Measurements from ENCODE around the gene ALOX5AP.
"Not testable (repeated sequence)": the region's sequence is repeated elsewhere in the genome, so short reads cannot be mapped to it uniquely, and the experiment has no call there.

The ALOX5AP gene

GRCh38 chr13:30738526-30739236 is 3.3 kb downstream of the ALOX5AP start:
- DNase-seq, result no peak

GRCh38 chr13:30739237-30739528 is 3.8 kb downstream of the ALOX5AP start:
- no peak for DNase-seq

- peak; percentile 93 for DNase-seq
Measured at GRCh38 chr13:30739761-30740642, 4.7 kb downstream of the ALOX5AP start.

- DNase-seq, result no peak
Measured at GRCh38 chr13:30742901-30743300, 7.6 kb downstream of the ALOX5AP start.

DNA sequence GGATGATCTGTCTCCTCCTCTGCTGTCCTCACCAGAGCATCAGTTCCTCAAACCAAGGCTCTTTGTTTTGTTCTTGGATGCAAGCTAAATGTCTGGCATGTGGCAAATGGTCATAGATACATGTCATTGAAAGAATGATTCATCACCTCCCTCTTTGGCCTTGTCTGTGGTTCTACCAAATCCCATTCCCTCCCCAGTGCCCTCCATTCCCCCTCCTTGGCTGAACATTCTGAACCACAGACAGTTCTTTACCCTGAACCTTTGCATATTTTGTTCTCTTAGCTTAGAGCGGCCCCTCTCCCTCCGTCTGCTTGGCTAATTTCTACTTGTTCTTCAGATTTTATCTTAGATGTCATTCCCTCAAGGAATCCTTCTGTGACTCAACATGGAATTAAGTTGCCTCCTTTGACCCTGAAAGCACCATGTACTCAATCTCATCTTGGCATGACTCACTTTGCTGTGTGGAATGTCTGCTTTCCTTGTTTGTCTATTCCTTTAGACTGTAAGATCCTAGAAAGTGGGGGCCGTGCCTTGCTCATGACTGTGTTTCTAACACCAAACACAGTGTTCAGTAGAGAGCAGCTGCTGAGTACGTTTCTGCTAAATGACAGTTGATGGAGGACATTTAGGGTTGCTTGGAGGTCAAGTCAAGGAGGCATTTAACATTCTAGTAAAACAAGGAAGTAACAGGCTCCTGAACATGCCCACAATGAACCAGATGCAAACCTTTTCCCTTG is 8.1 kb downstream of the ALOX5AP start:
- DNase-seq, result no peak

- DNase-seq, result peak; percentile 73
Measured at GRCh38 chr13:30744056-30744680, 8.8 kb downstream of the ALOX5AP start.

GRCh38 chr13:30744681-30745077 is 9.3 kb downstream of the ALOX5AP start:
- DNase-seq, result no peak

DNA sequence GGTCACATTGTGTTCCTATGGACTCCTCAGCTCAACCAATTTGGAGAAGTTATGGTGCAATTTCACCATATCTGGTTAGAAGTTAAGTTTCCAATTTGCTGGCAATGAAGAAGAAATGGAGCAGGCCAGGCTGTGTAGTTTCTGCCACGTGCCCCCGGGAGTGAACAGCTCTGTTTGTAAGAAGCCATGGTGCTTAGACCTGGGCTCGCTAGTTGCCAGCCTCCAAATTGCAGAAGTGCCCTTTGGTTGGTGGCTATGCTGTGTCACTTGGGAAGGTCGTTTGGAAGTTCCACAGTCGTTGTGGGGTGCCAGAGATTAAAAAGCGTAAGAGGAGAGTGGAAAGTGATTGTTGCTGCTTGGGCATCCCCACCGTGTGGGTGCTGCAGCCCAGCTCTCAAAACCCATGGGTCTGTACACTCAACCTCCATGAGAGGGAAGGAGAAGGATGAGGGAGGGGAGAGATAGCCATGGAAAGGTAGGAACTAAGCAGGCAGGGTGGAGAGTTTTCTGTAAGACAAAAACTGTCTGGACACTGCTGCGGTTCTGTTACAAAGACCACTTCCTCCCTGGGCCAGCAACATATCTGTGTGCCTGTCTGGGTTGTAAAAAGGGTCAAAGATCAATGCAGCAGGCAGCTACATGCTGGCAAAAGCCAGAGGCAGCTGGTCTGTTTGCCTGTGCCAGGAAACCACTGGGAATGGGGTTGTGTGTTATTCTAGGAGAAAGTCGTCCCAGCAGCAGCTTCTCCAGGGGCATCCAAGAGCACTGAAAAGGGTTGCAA is 10.8 kb downstream of the ALOX5AP start:
- DNase-seq, result peak; percentile 31

DNA sequence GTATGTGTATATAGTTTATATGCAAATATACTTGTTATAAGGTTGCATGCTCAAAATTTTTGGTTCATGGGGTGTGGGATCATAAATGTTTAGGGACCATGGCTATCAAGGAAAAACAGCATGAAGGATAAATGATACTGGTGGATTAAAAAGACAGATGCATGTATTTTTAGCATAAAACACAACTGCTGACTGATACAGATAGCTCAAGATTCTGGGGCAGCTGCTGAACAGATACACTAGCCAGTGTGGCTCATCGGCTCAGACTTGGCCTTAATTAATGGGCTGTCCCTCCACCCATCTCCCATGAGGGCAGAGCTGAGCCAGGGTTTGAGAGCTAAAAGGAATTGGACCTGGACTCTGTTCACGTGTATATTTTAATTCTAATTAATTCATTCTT is 11.4 kb downstream of the ALOX5AP start:
- DNase-seq, result no peak

DNA sequence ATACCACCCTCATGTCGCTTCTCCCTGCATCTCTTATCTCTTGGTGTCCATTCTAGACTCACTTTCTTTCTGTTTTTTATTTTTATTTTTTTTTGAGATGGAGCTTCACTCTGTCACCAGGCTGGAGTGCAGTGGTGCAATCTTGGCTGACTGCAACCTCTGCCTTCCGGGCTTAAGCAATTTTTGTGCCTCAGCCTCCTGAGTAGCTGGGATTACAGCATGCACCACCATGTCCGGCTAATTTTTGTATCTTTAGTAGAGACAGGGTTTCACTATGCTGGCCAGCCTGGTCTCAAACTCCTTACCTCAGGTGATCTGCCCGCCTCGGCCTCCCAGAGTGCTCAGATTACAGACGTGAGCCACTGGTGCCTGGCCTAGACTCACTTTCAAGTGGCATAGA is 12.5 kb downstream of the ALOX5AP start:
- not testable (repeated sequence) for DNase-seq

- no peak for DNase-seq
Measured at GRCh38 chr13:30748717-30749116, 13.4 kb downstream of the ALOX5AP start.

GRCh38 chr13:30750036-30750435 is 14.7 kb downstream of the ALOX5AP start:
- no peak for DNase-seq

DNA sequence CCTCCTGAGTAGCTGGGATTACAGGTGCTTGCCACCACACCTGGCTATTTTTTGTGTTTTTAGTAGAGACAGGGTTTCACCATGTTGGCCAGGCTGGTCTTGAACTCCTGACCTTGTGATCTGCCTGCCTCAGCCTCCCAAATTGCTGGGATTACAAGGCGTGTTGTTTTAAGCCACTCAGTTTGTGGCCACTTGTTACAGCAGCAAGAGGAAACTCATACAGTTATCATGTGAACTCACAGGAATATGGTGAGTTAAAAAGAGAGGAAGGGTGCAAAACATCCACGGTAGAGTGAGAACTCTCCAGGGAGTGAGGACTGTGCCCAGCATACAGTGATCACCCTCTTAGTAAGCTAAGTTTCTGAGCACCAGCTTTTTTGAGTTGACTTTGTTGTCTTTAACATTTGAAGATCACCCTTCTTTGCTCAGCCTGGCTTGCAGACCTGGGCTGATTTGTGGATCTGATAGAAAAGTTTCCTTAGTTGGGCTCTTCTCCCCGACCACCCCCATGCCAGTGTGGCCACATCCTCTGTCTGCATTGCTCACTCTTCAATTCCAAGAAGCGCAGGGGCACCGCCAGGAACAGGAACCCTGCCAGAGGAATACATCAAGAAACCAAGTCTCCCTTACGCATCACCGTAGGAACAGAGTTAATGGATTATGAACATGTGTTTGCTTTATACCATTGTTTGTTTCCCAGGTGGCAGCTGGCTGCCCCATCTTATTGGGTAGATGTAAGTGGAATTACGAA is 16.0 kb downstream of the ALOX5AP start:
- DNase-seq, result no peak

- DNase-seq, result no peak
Measured at GRCh38 chr13:30752201-30752797, 17.0 kb downstream of the ALOX5AP start.

- DNase-seq, result no peak
Measured at GRCh38 chr13:30753030-30753616, 17.8 kb downstream of the ALOX5AP start.

DNA sequence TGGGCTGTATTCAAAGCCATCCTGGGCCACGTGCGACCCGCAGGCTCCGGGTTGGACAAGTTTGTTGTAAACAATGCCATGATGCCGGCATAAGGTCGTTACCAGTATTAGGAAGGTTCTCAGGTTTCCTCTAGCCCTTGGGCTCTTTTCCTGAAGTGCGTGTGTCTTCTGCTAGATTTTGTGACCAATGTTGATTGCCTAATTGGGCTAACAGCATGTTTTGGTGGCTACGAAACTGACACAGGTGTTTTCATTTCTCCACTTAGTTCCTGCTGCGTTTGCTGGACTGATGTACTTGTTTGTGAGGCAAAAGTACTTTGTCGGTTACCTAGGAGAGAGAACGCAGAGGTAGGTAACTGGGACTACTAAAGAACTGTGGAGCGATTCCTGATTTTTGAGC is 20.3 kb downstream of the ALOX5AP start:
- no peak for DNase-seq

DNA sequence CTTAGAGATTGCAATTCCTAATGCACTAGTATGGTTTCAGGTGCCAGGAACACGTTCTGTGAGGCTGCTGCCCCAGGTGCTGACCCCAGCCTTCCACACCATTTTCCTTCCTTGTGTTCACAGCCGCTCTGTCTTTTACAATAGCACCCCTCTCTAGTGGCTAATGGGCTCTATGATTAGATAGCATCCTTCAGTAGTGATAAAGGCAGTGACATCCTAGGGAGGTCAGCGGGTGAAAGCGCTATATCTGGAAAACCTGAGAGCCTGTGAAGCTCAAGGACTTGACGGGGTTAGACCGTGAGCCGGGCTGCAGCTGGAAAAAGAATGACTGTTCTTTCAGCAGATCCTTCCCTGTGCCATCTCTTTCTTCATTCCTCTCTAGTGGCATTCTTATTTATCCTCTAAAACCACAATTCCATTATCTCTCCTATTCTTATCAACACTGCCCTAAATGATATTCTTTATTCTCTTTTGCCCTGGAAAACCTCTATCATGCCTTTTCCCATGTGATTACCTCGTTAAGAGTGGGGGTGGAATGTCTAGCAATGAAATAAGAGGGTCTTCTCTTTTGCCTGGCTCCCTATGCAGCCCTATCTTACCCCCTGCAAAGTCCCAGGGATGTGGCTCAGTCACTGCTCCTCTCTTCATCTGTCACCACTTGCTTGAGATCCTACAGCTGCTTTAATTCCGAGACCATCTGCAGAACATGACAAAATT is 21.8 kb downstream of the ALOX5AP start:
- no peak for DNase-seq

DNA sequence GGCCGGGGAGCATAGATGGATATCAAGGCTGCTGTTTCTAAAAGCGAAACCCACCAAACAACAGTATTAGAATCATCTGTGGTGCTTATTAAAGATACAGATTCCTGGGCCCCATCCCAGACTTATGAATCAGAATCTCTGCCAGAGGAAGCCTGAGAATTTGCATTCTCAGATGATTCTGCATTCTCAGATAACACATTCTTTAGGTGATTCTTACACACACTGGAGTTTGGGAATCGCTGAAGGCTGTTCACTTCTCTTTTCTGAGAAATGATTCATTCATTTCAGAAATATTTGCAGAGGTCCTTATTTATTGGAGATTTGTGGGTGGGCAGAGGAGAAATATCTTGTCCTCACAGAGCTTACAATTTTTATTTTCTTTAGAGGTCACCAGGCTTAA is 24.4 kb downstream of the ALOX5AP start:
- no peak for DNase-seq

- DNase-seq, result no peak
Measured at GRCh38 chr13:30762643-30763042, 27.3 kb downstream of the ALOX5AP start.

DNA sequence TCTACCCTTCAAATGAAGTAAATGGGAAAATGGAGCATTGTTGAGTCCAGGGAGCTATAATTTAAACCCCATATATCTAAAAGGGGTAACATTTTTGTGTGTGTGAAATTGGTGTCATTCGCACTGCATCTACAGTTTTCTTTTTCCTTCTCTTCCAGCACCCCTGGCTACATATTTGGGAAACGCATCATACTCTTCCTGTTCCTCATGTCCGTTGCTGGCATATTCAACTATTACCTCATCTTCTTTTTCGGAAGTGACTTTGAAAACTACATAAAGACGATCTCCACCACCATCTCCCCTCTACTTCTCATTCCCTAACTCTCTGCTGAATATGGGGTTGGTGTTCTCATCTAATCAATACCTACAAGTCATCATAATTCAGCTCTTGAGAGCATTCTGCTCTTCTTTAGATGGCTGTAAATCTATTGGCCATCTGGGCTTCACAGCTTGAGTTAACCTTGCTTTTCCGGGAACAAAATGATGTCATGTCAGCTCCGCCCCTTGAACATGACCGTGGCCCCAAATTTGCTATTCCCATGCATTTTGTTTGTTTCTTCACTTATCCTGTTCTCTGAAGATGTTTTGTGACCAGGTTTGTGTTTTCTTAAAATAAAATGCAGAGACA is 28.6 kb downstream of the ALOX5AP start:
- no peak for DNase-seq
